ENCODE results near the gene VWA7. TPM values are rescaled to one million over a fixed set of nuclear protein-coding genes. Genes with fewer than 3 reads are reported as not detected.
"Not testable (repeated sequence)": the region's sequence is repeated elsewhere in the genome, so short reads cannot be mapped to it uniquely, and the experiment has no call there.

VWA7 gene
- 1 to 10 TPM; 3.3 to 3.4 TPM for total RNA-seq

GRCh38 chr6:31776989-31777666 lies at the start of gene VWA7:
VWA7 (minus strand) TSS chr6:31777328; CDS start chr6:31776779, 549 bp downstream.
- DNase-seq (peak; percentile 85 to 87), ATAC-seq (replicated peaks in 1 of 2) (peak; percentile 95)
- peak within 1 kb of the TSS; percentile 64 for H3K4me3 Mint-ChIP-seq
- no peaks in the 10 kb centered on the region for H3K9me3 Mint-ChIP-seq
- no peaks in the 10 kb centered on the region for H3K27me3 Mint-ChIP-seq (ENCODE audit: low read depth)
- peaks cover 43% of the 10 kb centered on the region for H3K4me1 Mint-ChIP-seq (ENCODE audit: low read depth)
- peaks cover 0 to 3% of the 10 kb centered on the region in 2 donors for H3K36me3 Mint-ChIP-seq (ENCODE audit: insufficient read depth in 2 of 2)
- peak within 1 kb of the TSS; percentile 85 for H3K27ac Mint-ChIP-seq

- peak; percentile 62 for DNase-seq
- Mint-ChIP-seq H3K4me1 (ENCODE audit: low read depth) (peaks cover 59% of the 10 kb centered on the region), H3K27me3 (ENCODE audit: low read depth) (no peaks in the 10 kb centered on the region), H3K9me3 (no peaks in the 10 kb centered on the region), H3K4me3 (peak overlapping the region; percentile 90 to 94), H3K36me3 (ENCODE audit: insufficient read depth in 2 of 2) (peaks cover 2 to 4% of the 10 kb centered on the region in 2 donors), H3K27ac (peak overlapping the region; percentile 89)
- peak; percentile 12 to 16 for ATAC-seq (replicated peaks in 1 of 2)
These were observed 49.7 kb upstream of the VWA7 start for GRCh38 chr6:31826793-31827285.

- H3K9me3 Mint-ChIP-seq: no peaks in the 10 kb centered on the region
- H3K36me3 Mint-ChIP-seq (ENCODE audit: insufficient read depth in 2 of 2): peaks cover 2 to 4% of the 10 kb centered on the region in 2 donors
- DNase-seq (no peak), ATAC-seq (replicated peaks in 1 of 2) (no peak)
- no peaks in the 10 kb centered on the region for H3K27me3 Mint-ChIP-seq (ENCODE audit: low read depth)
- peak overlapping the region; percentile 90 to 94 for H3K4me3 Mint-ChIP-seq
- peak overlapping the region; percentile 89 for H3K27ac Mint-ChIP-seq
- peaks cover 60% of the 10 kb centered on the region for H3K4me1 Mint-ChIP-seq (ENCODE audit: low read depth)
These were observed 48.4 kb upstream of the VWA7 start for GRCh38 chr6:31825553-31825952.

GRCh38 chr6:31823592-31824196 lies 46.6 kb upstream of the VWA7 start:
- not testable (repeated sequence) for H3K9me3 Mint-ChIP-seq; ATAC-seq (replicated peaks in 1 of 2); H3K27me3 Mint-ChIP-seq (ENCODE audit: low read depth); DNase-seq; H3K27ac Mint-ChIP-seq; H3K36me3 Mint-ChIP-seq (ENCODE audit: insufficient read depth in 2 of 2)
- peaks cover 63% of the 10 kb centered on the region for H3K4me1 Mint-ChIP-seq (ENCODE audit: low read depth)
- peak overlapping the region in 1 of 2 donors; percentile 52 for H3K4me3 Mint-ChIP-seq

GRCh38 chr6:31822036-31822821 lies 45.1 kb upstream of the VWA7 start:
- H3K27ac Mint-ChIP-seq: peak overlapping the region; percentile 82
- H3K27me3 Mint-ChIP-seq (ENCODE audit: low read depth): no peaks in the 10 kb centered on the region
- peaks cover 74% of the 10 kb centered on the region for H3K4me1 Mint-ChIP-seq (ENCODE audit: low read depth)
- peak; percentile 50 for ATAC-seq (replicated peaks in 1 of 2)
- H3K4me3 Mint-ChIP-seq: peak overlapping the region; percentile 88 to 96
- no peaks in the 10 kb centered on the region for H3K36me3 Mint-ChIP-seq (ENCODE audit: insufficient read depth in 2 of 2)
- H3K9me3 Mint-ChIP-seq: no peaks in the 10 kb centered on the region
- peak; percentile 66 to 69 for DNase-seq

GRCh38 chr6:31821301-31822035 lies 44.3 kb upstream of the VWA7 start:
- Mint-ChIP-seq H3K4me1 (ENCODE audit: low read depth) (peaks cover 67% of the 10 kb centered on the region), H3K27me3 (ENCODE audit: low read depth) (no peaks in the 10 kb centered on the region), H3K36me3 (ENCODE audit: insufficient read depth in 2 of 2) (no peaks in the 10 kb centered on the region), H3K9me3 (no peaks in the 10 kb centered on the region), H3K27ac (peak overlapping the region; percentile 97), H3K4me3 (peak overlapping the region; percentile 88 to 96)
- ATAC-seq (replicated peaks in 1 of 2) (peak; percentile 48 to 56), DNase-seq (peak; percentile 80 to 85)

- not testable (repeated sequence) for H3K27me3 Mint-ChIP-seq (ENCODE audit: low read depth); H3K27ac Mint-ChIP-seq; H3K9me3 Mint-ChIP-seq; ATAC-seq (replicated peaks in 1 of 2); DNase-seq; H3K36me3 Mint-ChIP-seq (ENCODE audit: insufficient read depth in 2 of 2)
- peak overlapping the region; percentile 88 to 96 for H3K4me3 Mint-ChIP-seq
- peaks cover 59% of the 10 kb centered on the region for H3K4me1 Mint-ChIP-seq (ENCODE audit: low read depth)
These were observed 43.3 kb upstream of the VWA7 start for GRCh38 chr6:31820399-31820798.

- no peaks in the 10 kb centered on the region for H3K36me3 Mint-ChIP-seq (ENCODE audit: insufficient read depth in 2 of 2)
- ATAC-seq (replicated peaks in 1 of 2) (no peak), DNase-seq (no peak)
- H3K27ac Mint-ChIP-seq: peak overlapping the region; percentile 24
- peak overlapping the region; percentile 42 to 67 for H3K4me3 Mint-ChIP-seq
- no peaks in the 10 kb centered on the region for H3K9me3 Mint-ChIP-seq
- H3K4me1 Mint-ChIP-seq (ENCODE audit: low read depth): peaks cover 54% of the 10 kb centered on the region
- H3K27me3 Mint-ChIP-seq (ENCODE audit: low read depth): no peaks in the 10 kb centered on the region
These were observed 42.8 kb upstream of the VWA7 start for GRCh38 chr6:31819871-31820299.

GRCh38 chr6:31817929-31818511 lies 40.9 kb upstream of the VWA7 start:
- H3K36me3 Mint-ChIP-seq (ENCODE audit: insufficient read depth in 2 of 2); H3K27me3 Mint-ChIP-seq (ENCODE audit: low read depth); ATAC-seq (replicated peaks in 1 of 2); H3K9me3 Mint-ChIP-seq: not testable (repeated sequence)
- Mint-ChIP-seq H3K27ac (peak overlapping the region; percentile 93), H3K4me1 (ENCODE audit: low read depth) (peaks cover 54% of the 10 kb centered on the region), H3K4me3 (peak overlapping the region; percentile 84 to 98)
- peak in 1 of 2 donors; percentile 32 for DNase-seq

GRCh38 chr6:31817133-31817928 lies 40.2 kb upstream of the VWA7 start:
- Mint-ChIP-seq H3K4me3 (peak overlapping the region; percentile 84 to 98), H3K27ac (peak overlapping the region; percentile 93), H3K4me1 (ENCODE audit: low read depth) (peaks cover 54% of the 10 kb centered on the region)
- peak; percentile 17 to 33 for ATAC-seq (replicated peaks in 1 of 2)
- not testable (repeated sequence) for DNase-seq; H3K36me3 Mint-ChIP-seq (ENCODE audit: insufficient read depth in 2 of 2); H3K9me3 Mint-ChIP-seq; H3K27me3 Mint-ChIP-seq (ENCODE audit: low read depth)

- no peaks in the 10 kb centered on the region for H3K27me3 Mint-ChIP-seq (ENCODE audit: low read depth)
- peak within 1 kb of the TSS; percentile 97 to 99 for H3K4me3 Mint-ChIP-seq
- H3K27ac Mint-ChIP-seq: peak within 1 kb of the TSS; percentile 100
- H3K9me3 Mint-ChIP-seq: no peaks in the 10 kb centered on the region
- DNase-seq (peak; percentile 63 to 70), ATAC-seq (replicated peaks in 1 of 2) (peak; percentile 16 to 19)
- H3K4me1 Mint-ChIP-seq (ENCODE audit: low read depth): peaks cover 43% of the 10 kb centered on the region
- H3K36me3 Mint-ChIP-seq (ENCODE audit: insufficient read depth in 2 of 2): peaks cover 0 to 1% of the 10 kb centered on the region in 2 donors
These were observed 38.1 kb upstream of the VWA7 start, which contains the start of the genes HSPA1A and HSPA1L for GRCh38 chr6:31815025-31815838. HSPA1A (plus strand) TSS chr6:31815543; CDS start chr6:31815757, 214 bp downstream. HSPA1L (minus strand) TSS chr6:31815283; CDS start chr6:31811972, 3,311 bp downstream.

Measured in activated T-cell treated with anti-CD3 and anti-CD28 coated beads, Interleukin-2, amount 50 U/mL, for 72 hours (primary cell).